Thoracic aorta (tissue), 2 donors: ENCODE data around the gene PLEKHM2. TPM values are rescaled to one million over a fixed set of nuclear protein-coding genes. Genes with fewer than 3 reads are reported as not detected.

ENCODE experiments used
- ATAC-seq: fragments of 150-250 bp; one replicate; pipeline ENCODE4 v1.8.0; 2017; ENCODE audit warnings: low read depth; ENCODE audit not compliant: insufficient number of reproducible peaks, low FRiP score
- DNase-seq: peaks from one replicate; pipeline ENCODE4 v3.0.0-alpha.2; 2020; ENCODE audit warnings: low spot score
- H3K27ac ChIP-seq, 2 donors: fragments of 200-600 bp; sonication (generic); 1 replicate in 1 of 2; 2 replicates in 1 of 2; pipeline ENCODE4 v1.5.1; 2016; ENCODE audit warnings: mild to moderate bottlenecking in 2 of 2, moderate library complexity in 2 of 2
- H3K27me3 ChIP-seq: fragments of 200-600 bp; sonication (generic); replicated peaks from 2 replicates; pipeline ENCODE4 v1.6.0; 2016; ENCODE audit warnings: mild to moderate bottlenecking; ENCODE audit not compliant: insufficient read depth
- H3K36me3 ChIP-seq: fragments of 200-600 bp; sonication (generic); one replicate; pipeline ENCODE4 v1.5.1; 2016
- H3K4me1 ChIP-seq, 2 donors: fragments of 200-600 bp; sonication (generic); 1 replicate in 1 of 2; 2 replicates in 1 of 2; pipeline versions ENCODE4 v1.5.1 to v1.6.0; 2016; ENCODE audit warnings: low read depth in 2 of 2, mild to moderate bottlenecking in 1 of 2; ENCODE audit not compliant: control insufficient read depth in 1 of 2
- H3K4me3 ChIP-seq: fragments of 200-600 bp; sonication (generic); 2 replicates; pipeline ENCODE4 v1.5.1; 2016; ENCODE audit warnings: mild to moderate bottlenecking
- H3K9me3 ChIP-seq: fragments of 200-600 bp; sonication (generic); 2 replicates; pipeline ENCODE4 v1.5.1; 2016
- CTCF ChIP-seq: fragments of 200-600 bp; sonication (generic); IDR thresholded peaks from one replicate; pipeline ENCODE4 v1.5.1; 2019; ENCODE audit warnings: antibody characterized with exemption
- total RNA-seq, 2 donors: library from RNA; depleted of rRNA; stranded (reverse); fragments of >200 nt; gene quantifications; one replicate each; pipeline versions ENCODE4 v1.1.0 to v1.2.3, GENCODE V29; 2016

Gene PLEKHM2
- total RNA-seq, 2 donors from 2014 or later: 53.7 to 74.6 TPM

GRCh38 chr1:15657021-15657420, 27.1 kb upstream of the PLEKHM2 start:
- H3K36me3 ChIP-seq: peaks cover 23% of the 10 kb centered on the region
- TF ChIP-seq CTCF: no peak
- no peak overlapping the region for H3K27ac ChIP-seq
- no peaks in the 10 kb centered on the region for H3K27me3 ChIP-seq
- H3K4me1 ChIP-seq: no peaks in the 10 kb centered on the region
- H3K9me3 ChIP-seq: no peaks in the 10 kb centered on the region
- no peak overlapping the region for H3K4me3 ChIP-seq
- no peak for DNase-seq
- no peak for ATAC-seq

- no peaks in the 10 kb centered on the region for H3K27me3 ChIP-seq
- no peak for TF ChIP-seq CTCF
- H3K4me1 ChIP-seq: no peaks in the 10 kb centered on the region
- ATAC-seq (no peak), DNase-seq (no peak)
- H3K4me3 ChIP-seq: no peak overlapping the region
- H3K9me3 ChIP-seq: no peaks in the 10 kb centered on the region
- H3K36me3 ChIP-seq: peaks cover 21% of the 10 kb centered on the region
- no peak overlapping the region for H3K27ac ChIP-seq
Observed at GRCh38 chr1:15660151-15660550, 24.0 kb upstream of the PLEKHM2 start.

GRCh38 chr1:15662477-15662876, 21.6 kb upstream of the PLEKHM2 start:
- Histone ChIP-seq H3K27ac (no peak overlapping the region), H3K9me3 (no peaks in the 10 kb centered on the region), H3K27me3 (no peaks in the 10 kb centered on the region), H3K4me1 (no peaks in the 10 kb centered on the region), H3K4me3 (no peak overlapping the region), H3K36me3 (peaks cover 18% of the 10 kb centered on the region)
- TF ChIP-seq CTCF: no peak
- DNase-seq: no peak
- ATAC-seq: no peak

- Histone ChIP-seq H3K4me1 (no peaks in the 10 kb centered on the region), H3K4me3 (no peak overlapping the region), H3K27ac (no peak overlapping the region), H3K27me3 (no peaks in the 10 kb centered on the region), H3K36me3 (peaks cover 15% of the 10 kb centered on the region), H3K9me3 (no peaks in the 10 kb centered on the region)
- no peak for DNase-seq
- ATAC-seq: no peak
- no peak for TF ChIP-seq CTCF
Observed at GRCh38 chr1:15663925-15664324, 20.2 kb upstream of the PLEKHM2 start.

GRCh38 chr1:15667362-15667761, 16.8 kb upstream of the PLEKHM2 start:
- Histone ChIP-seq H3K27ac (no peak overlapping the region), H3K4me1 (no peaks in the 10 kb centered on the region), H3K9me3 (no peaks in the 10 kb centered on the region), H3K4me3 (no peak overlapping the region), H3K27me3 (no peaks in the 10 kb centered on the region), H3K36me3 (peaks cover 4% of the 10 kb centered on the region)
- ATAC-seq (no peak), DNase-seq (no peak)
- no peak for TF ChIP-seq CTCF
